HG03139 (cell line): Measurements from ENCODE around the gene CEL.
"Not testable (repeated sequence)": the region's sequence is repeated elsewhere in the genome, so short reads cannot be mapped to it uniquely, and the experiment has no call there.

Source experiments
- ATAC-seq: cut with Tn5 transposase; IDR thresholded peaks from one replicate; pipeline ENCODE4 v1.9.1; 2021; ENCODE audit not compliant: unreplicated experiment

Gene CEL

DNA sequence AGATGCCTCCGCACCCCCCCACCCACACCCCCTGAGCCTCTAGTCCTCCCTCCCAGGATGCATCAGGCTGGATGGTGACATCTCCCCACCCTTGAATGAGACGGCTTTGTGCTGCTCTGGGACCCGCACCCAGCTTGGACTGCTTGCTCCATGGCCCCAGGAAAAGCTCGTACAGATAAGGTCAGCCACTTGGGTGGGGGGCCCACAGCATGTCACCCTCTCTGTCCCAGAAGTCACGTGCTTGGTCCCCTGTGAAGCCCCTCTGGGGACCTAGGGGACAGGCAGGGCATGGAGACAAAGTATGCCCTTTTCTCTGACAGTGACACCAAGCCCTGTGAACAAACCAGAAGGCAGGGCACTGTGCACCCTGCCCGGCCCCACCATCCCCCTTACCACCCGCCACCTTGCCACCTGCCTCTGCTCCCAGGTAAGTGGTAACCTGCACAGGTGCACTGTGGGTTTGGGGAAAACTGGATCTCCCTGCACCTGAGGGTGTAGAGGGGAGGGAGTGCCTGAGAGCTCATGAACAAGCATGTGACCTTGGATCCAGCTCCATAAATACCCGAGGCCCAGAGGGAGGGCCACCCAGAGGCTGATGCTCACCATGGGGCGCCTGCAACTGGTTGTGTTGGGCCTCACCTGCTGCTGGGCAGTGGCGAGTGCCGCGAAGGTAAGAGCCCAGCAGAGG is 20.3 kb downstream of the CEL start:
- ATAC-seq: not testable (repeated sequence)

GRCh38 chr9:133083688-133084087 is 21.9 kb downstream of the CEL start:
- not testable (repeated sequence) for ATAC-seq

DNA sequence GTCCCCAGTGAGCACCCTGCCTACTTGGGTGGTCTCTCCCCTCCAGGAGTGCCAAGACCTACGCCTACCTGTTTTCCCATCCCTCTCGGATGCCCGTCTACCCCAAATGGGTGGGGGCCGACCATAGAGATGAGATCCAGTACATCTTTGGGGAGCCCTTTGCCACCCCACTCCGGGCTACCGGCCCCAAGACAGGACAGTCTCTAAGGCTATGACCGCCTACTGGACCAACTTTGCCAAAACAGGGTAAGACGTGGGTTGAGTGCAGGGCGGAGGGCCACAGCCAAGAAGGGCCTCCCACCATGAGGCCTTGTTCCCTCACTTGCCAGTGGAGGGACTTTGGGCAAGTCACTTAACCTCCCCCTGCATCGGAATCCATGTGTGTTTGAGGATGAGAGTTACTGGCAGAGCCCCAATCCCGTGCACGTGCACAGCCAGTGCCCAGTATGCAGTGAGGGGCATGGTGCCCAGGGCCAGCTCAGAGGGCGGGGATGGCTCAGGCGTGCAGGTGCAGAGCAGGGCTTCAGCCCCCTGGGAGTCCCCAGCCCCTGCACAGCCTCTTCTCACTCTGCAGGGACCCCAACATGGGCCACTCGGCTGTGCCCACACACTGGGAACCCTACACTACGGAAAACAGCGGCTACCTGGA is 24.6 kb downstream of the CEL start:
- not testable (repeated sequence) for ATAC-seq

- no peak for ATAC-seq
Measured at GRCh38 chr9:133086894-133087293, 25.1 kb downstream of the CEL start.

- no peak for ATAC-seq
Measured at GRCh38 chr9:133087429-133088145, 25.8 kb downstream of the CEL start.

GRCh38 chr9:133088146-133088750 is 26.5 kb downstream of the CEL start:
- ATAC-seq: no peak

DNA sequence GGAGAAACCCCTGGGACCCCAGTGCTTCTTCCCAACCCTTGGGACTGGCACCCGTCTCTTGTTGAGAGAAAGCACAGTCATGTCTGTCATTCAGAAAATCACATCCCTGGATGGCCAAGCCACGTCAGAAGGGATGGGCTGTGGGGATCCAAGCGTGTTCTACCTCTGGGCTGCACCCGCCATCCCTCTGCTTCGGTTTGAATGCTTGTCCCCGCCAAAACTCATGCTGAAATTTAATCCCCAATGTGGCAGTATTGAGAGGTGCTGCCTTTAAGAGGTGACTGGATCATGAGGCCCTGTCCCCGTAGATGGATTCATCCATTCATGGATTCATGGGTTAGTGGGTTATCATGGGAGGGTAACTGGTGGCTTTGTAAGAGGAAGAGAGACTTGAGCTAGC is 27.0 kb downstream of the CEL start:
- ATAC-seq: no peak

DNA sequence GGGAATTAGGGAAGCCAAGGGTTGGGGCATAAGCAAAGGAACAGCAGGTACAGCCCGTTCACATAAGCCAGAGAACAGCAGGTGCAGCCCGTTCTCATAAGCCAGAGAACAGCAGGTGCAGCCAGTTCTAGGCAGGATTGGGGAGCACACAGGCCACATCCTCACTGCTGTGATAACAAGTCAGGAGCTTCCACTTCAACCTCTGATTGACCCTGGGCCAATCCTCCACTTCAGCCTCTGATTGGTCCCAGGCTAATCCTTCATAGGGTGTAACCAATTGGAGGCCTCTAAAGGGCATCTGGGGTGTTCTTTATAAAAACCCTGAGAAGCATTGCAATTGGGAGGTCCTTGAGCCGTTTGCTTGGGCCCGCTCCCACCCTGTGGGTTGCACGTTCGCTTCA is 27.5 kb downstream of the CEL start:
- ATAC-seq: no peak

- no peak for ATAC-seq
Measured at GRCh38 chr9:133090187-133090586, 28.4 kb downstream of the CEL start.

DNA sequence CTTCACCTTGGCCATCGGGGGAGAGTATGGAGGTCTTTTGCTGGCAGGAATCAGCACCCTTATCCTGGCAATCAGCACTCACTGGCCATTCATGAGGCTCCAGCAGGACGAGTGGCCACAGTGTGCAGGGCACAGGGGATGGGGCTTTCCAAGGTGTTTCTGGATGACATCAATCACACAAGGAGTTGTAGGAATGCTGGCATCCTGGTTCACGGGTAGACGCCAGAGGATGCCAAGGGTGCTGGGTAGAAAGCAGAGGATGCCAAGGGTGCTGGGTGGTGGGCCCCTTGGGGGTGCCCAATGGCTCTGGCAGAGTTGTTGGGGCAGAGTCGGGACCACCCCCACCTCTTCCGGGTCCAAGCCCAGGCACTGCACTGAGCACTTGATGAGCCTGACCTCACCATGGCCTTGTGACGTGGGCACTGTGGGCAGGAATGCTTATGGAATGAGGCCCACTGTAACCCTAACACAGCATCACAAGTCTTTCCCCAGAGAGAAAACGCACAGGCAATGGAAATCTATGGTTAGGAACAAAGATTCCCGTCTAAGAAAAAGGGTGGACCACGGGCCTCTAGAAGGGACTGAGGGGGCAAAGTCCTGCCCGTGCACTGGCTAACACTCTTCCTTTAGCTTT is 29.1 kb downstream of the CEL start:
- no peak for ATAC-seq

DNA sequence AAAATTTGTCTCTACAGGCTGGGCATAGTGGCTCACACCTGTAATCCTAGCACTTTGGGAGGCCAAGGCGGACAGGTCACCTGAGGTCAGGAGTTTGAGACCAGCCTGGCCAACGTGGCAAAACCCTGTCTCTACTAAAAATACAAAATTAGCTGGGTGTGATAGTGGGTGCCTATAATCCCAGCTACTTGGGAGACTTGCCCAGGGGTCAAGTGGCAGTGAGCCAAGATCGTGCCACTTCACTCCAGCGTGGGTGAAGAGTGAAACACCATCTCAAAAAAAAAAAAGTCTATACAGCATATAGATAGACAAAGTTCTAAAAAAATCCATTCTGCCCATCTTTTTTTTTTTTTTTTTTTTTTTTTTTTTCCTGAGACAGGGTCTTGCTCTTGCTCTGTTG is 32.6 kb downstream of the CEL start:
- ATAC-seq: not testable (repeated sequence)

- ATAC-seq: no peak
Measured at GRCh38 chr9:133094842-133095393, 33.1 kb downstream of the CEL start.

DNA sequence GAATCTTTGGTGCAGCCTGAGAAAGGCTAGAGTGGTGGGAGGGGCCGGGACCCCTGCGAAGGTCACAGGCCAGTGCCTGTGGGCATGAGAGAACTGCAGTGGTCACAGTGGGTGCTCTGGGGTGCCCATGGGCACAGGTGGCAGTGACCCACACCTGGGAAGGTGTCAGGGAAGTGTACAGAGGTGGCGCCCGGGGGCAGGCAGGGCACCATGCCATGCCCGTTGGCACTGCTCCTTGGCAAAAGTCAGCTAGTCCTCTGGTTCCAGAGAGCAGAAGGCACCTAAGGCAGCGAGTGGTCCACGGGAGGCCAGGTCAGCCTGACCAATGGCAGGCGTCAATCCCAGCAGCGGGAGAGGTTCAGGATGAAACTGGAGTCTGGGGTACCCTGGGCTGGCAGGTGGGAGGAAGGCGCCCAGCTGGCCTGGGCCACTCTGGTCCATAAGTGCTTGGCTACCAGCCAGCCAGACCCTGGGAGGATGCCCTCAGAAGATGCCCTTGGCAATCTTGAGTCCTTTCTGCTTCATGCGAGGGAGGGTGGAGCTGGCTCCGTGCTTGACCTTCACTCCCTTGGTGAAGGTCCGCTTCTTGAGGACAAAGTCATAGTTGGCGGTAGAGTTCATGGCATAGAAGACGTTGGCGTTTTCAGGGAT is 36.4 kb downstream of the CEL start:
- no peak for ATAC-seq

- ATAC-seq: no peak
Measured at GRCh38 chr9:133098871-133099270, 37.1 kb downstream of the CEL start.

- ATAC-seq: no peak
Measured at GRCh38 chr9:133099726-133100505, 38.1 kb downstream of the CEL start.

GRCh38 chr9:133100506-133101355 is 39.0 kb downstream of the CEL start:
- ATAC-seq: no peak

- ATAC-seq: no peak
Measured at GRCh38 chr9:133101356-133102189, 39.8 kb downstream of the CEL start.
